Peyer's patch (tissue), 4 donors: Measurements from ENCODE around the gene GIPR. TPM values are rescaled to one million over a fixed set of nuclear protein-coding genes. Genes with fewer than 3 reads are reported as not detected.

Source experiments
- DNase-seq, 3 donors: peaks; one replicate each; pipeline ENCODE4 v3.0.0-alpha.2; 2017 to 2019
- H3K27ac ChIP-seq, 4 donors: fragments of 200-600 bp; sonication (generic); one replicate each; pipeline ENCODE4 v1.5.1; 2016 to 2019
- H3K27me3 ChIP-seq, 2 donors: fragments of 200-600 bp; sonication (generic); one replicate each; pipeline ENCODE4 v1.5.1; 2019
- H3K36me3 ChIP-seq, 3 donors: fragments of 200-600 bp; sonication (generic); one replicate each; pipeline ENCODE4 v1.5.1; 2016 to 2019
- H3K4me1 ChIP-seq, 4 donors: fragments of 200-600 bp; sonication (generic); one replicate each; pipeline ENCODE4 v1.5.1; 2016 to 2019
- H3K4me3 ChIP-seq, 4 donors: fragments of 200-600 bp; sonication (generic); 1 replicate in 3 of 4; 2 replicates in 1 of 4; pipeline ENCODE4 v1.5.1; 2016 to 2019; ENCODE audit warnings: mild to moderate bottlenecking in 1 of 4
- H3K9me3 ChIP-seq, 4 donors: fragments of 200-600 bp; sonication (generic); one replicate each; pipeline ENCODE4 v1.5.1; 2016 to 2019; ENCODE audit warnings: mild to moderate bottlenecking in 1 of 4
- CTCF ChIP-seq, 6 experiments: fragments of 450-650 bp in 4 of 6; fragments of 200-600 bp in 2 of 6; sonication (generic) in 1 of 6; IDR thresholded peaks; one replicate each; pipeline ENCODE4 v1.5.1; 2017 to 2019; ENCODE audit warnings: antibody characterized with exemption in 6 of 6, mild to moderate bottlenecking in 3 of 6, moderate library complexity in 1 of 6
- POLR2A ChIP-seq, 2 donors: fragments of 450-650 bp; IDR thresholded peaks; one replicate each; pipeline ENCODE4 v1.5.1; 2017; ENCODE audit warnings: antibody characterized with exemption in 2 of 2, mild to moderate bottlenecking in 2 of 2, moderate library complexity in 2 of 2
- total RNA-seq, 4 donors: library from RNA; depleted of rRNA; stranded (reverse); fragments of >200 nt; gene quantifications; one replicate each; pipeline ENCODE4 v1.1.0, GENCODE V29; 2016

Gene GIPR
- total RNA-seq, 4 donors from 2014 or later: 4.6 to 6.0 (median 5.6) TPM; not detected in 1

- TF ChIP-seq CTCF (IDR thresholded peaks at IDR 0.05) (no peak), POLR2A (IDR thresholded peaks at IDR 0.05) (no peak)
- H3K4me3 ChIP-seq: no peak overlapping the region
- no peaks in the 10 kb centered on the region for H3K9me3 ChIP-seq
- H3K27me3 ChIP-seq: no peaks in the 10 kb centered on the region
- DNase-seq: no peak
- no peaks in the 10 kb centered on the region for H3K36me3 ChIP-seq
- H3K4me1 ChIP-seq: no peaks in the 10 kb centered on the region
- no peak overlapping the region for H3K27ac ChIP-seq
Measured at GRCh38 chr19:45653634-45654033, 14.4 kb upstream of the GIPR start.

GRCh38 chr19:45655073-45655472 lies 12.9 kb upstream of the GIPR start:
- Histone ChIP-seq H3K36me3 (no peaks in the 10 kb centered on the region), H3K4me1 (no peaks in the 10 kb centered on the region), H3K27me3 (no peaks in the 10 kb centered on the region), H3K4me3 (no peak overlapping the region), H3K9me3 (no peaks in the 10 kb centered on the region), H3K27ac (no peak overlapping the region)
- TF ChIP-seq POLR2A (IDR thresholded peaks at IDR 0.05): no peak
- no peak for TF ChIP-seq CTCF (IDR thresholded peaks at IDR 0.05)
- no peak for DNase-seq

- H3K36me3 ChIP-seq: no peaks in the 10 kb centered on the region
- no peak for DNase-seq
- TF ChIP-seq CTCF (IDR thresholded peaks at IDR 0.05) (no peak), POLR2A (IDR thresholded peaks at IDR 0.05) (no peak)
- H3K4me1 ChIP-seq: no peaks in the 10 kb centered on the region
- no peak overlapping the region for H3K4me3 ChIP-seq
- H3K9me3 ChIP-seq: no peaks in the 10 kb centered on the region
- H3K27me3 ChIP-seq: no peaks in the 10 kb centered on the region
- no peak overlapping the region for H3K27ac ChIP-seq
Measured at GRCh38 chr19:45657520-45658167, 10.4 kb upstream of the GIPR start.

- DNase-seq: no peak
- H3K4me1 ChIP-seq: no peaks in the 10 kb centered on the region
- H3K27me3 ChIP-seq: no peaks in the 10 kb centered on the region
- no peaks in the 10 kb centered on the region for H3K9me3 ChIP-seq
- no peaks in the 10 kb centered on the region for H3K36me3 ChIP-seq
- no peak overlapping the region for H3K4me3 ChIP-seq
- no peak for TF ChIP-seq CTCF (IDR thresholded peaks at IDR 0.05)
- no peak for TF ChIP-seq POLR2A (IDR thresholded peaks at IDR 0.05)
- no peak overlapping the region for H3K27ac ChIP-seq
Measured at GRCh38 chr19:45659096-45659729, 8.8 kb upstream of the GIPR start.

GRCh38 chr19:45660636-45661035 lies 7.4 kb upstream of the GIPR start:
- DNase-seq: no peak
- TF ChIP-seq CTCF (IDR thresholded peaks at IDR 0.05) (no peak), POLR2A (IDR thresholded peaks at IDR 0.05) (no peak)
- H3K9me3 ChIP-seq: no peaks in the 10 kb centered on the region
- H3K4me3 ChIP-seq: no peak overlapping the region
- no peaks in the 10 kb centered on the region for H3K36me3 ChIP-seq
- H3K27ac ChIP-seq: no peak overlapping the region
- no peaks in the 10 kb centered on the region for H3K4me1 ChIP-seq
- no peaks in the 10 kb centered on the region for H3K27me3 ChIP-seq
